SK-N-SH (cell line): ENCODE results near the gene CKAP2L. TPM values are rescaled to one million over a fixed set of nuclear protein-coding genes. Genes with fewer than 3 reads are reported as not detected.

Experiments used
- CTCF ChIA-PET: fragments of 300-600, 350-600 bp; formaldehyde crosslinking; extraction: SDS; loops from one replicate; lab custom pipeline; 2021; lab: Yijun Ruan, JAX
- POLR2A ChIA-PET: fragments of 350-600 bp; sonication (Branson Sonifier 250); formaldehyde crosslinking; extraction: SDS; loops from one replicate; lab custom pipeline; 2020; ENCODE audit warnings: antibody characterized with exemption, inconsistent platforms; lab: Yijun Ruan, JAX
- DNase-seq: peaks from one replicate; pipeline ENCODE4 v3.0.0; 2012
- H2AFZ ChIP-seq: fragments of 200-600 bp; sonication (generic); 2 replicates; pipeline ENCODE4 v1.8.1; 2016; ENCODE audit warnings: antibody characterized with exemption, mild to moderate bottlenecking, low read depth
- H3F3A ChIP-seq: fragments of 200-600 bp; sonication (generic); replicated peaks from 2 replicates; pipeline ENCODE3; 2016; ENCODE audit warnings: antibody characterized with exemption, mild to moderate bottlenecking; ENCODE audit not compliant: insufficient read depth
- H3K27ac ChIP-seq, 2 experiments: fragments of 200-500 bp in 1 of 2; fragments of 200-600 bp in 1 of 2; sonication (Bioruptor generic) in 1 of 2; sonication (generic), shearing (Covaris generic) in 1 of 2; 2 replicates each; pipeline versions ENCODE4 v1.5.1 to v1.6.1; 2014 to 2016; ENCODE audit warnings: low read depth in 2 of 2, inconsistent platforms in 1 of 2, low read length in 1 of 2, mild to moderate bottlenecking in 1 of 2, mixed read lengths in 1 of 2
- H3K27me3 ChIP-seq: fragments of 200-600 bp; sonication (generic), shearing (Covaris generic); 2 replicates; pipeline ENCODE4 v1.6.1; 2016; ENCODE audit warnings: mixed run types; ENCODE audit not compliant: insufficient read depth
- H3K36me3 ChIP-seq, 2 experiments: fragments of 200-500 bp in 1 of 2; fragments of 200-600 bp in 1 of 2; sonication (Bioruptor generic) in 1 of 2; sonication (generic) in 1 of 2; replicated peaks in 1 of 2; 2 replicates each; pipeline versions ENCODE3 to v1.5.1; 2014 to 2016; ENCODE audit warnings: low read length in 1 of 2, mild to moderate bottlenecking in 1 of 2; ENCODE audit not compliant: insufficient read depth in 2 of 2, control insufficient read depth in 1 of 2
- H3K4me1 ChIP-seq, 2 experiments: fragments of 200-500 bp in 1 of 2; fragments of 200-600 bp in 1 of 2; sonication (Bioruptor generic) in 1 of 2; sonication (generic), shearing (Covaris generic) in 1 of 2; 2 replicates each; pipeline versions ENCODE4 v1.5.1 to v1.6.1; 2014 to 2016; ENCODE audit warnings: low read depth in 1 of 2, low read length in 1 of 2, mixed run types in 1 of 2; ENCODE audit not compliant: insufficient read depth in 2 of 2, control insufficient read depth in 1 of 2
- H3K4me2 ChIP-seq: fragments of 200-600 bp; sonication (generic), shearing (Covaris generic); 2 replicates; pipeline ENCODE4 v1.6.1; 2017; ENCODE audit warnings: mixed run types
- H3K4me3 ChIP-seq, 2 experiments: fragments of 200-500 bp in 1 of 2; fragments of 200-600 bp in 1 of 2; sonication (Bioruptor generic) in 1 of 2; sonication (generic), shearing (Covaris generic) in 1 of 2; 2 replicates each; pipeline versions ENCODE4 v1.5.1 to v1.8.1; 2014 to 2016; ENCODE audit warnings: low read depth in 2 of 2, inconsistent platforms in 1 of 2, low read length in 1 of 2, mild to moderate bottlenecking in 1 of 2, mixed read lengths in 1 of 2, moderate library complexity in 1 of 2
- H3K79me2 ChIP-seq: fragments of 200-600 bp; sonication (generic); 2 replicates; pipeline ENCODE4 v1.8.1; 2017; ENCODE audit warnings: mild to moderate bottlenecking; ENCODE audit not compliant: insufficient read depth
- H3K9ac ChIP-seq: fragments of 200-600 bp; sonication (generic); 2 replicates; pipeline ENCODE4 v1.6.1; 2017; ENCODE audit warnings: mixed run types
- H3K9me2 ChIP-seq: fragments of 200-600 bp; sonication (generic); 2 replicates; pipeline ENCODE4 v1.6.1; 2017; ENCODE audit warnings: mixed run types
- H3K9me3 ChIP-seq: fragments of 200-600 bp; sonication (generic); 2 replicates; pipeline ENCODE4 v1.6.1; 2017; ENCODE audit warnings: mixed run types, mild to moderate bottlenecking, moderate library complexity
- H4K20me1 ChIP-seq: fragments of 200-600 bp; sonication (generic); 2 replicates; pipeline ENCODE4 v1.6.1; 2017; ENCODE audit warnings: mild to moderate bottlenecking, mixed run types; ENCODE audit not compliant: insufficient read depth
- CTCF ChIP-seq: fragments of 200-600 bp; sonication (generic); IDR thresholded peaks from 2 replicates; pipeline ENCODE4 v1.6.1; 2017; ENCODE audit warnings: antibody characterized with exemption, mild to moderate bottlenecking, moderate library complexity
- EP300 ChIP-seq, 2 experiments: IDR thresholded peaks; 2 replicates each; pipeline versions ENCODE4 v1.4.0 to v1.6.1; 2012; ENCODE audit warnings: borderline replicate concordance in 1 of 2, low read depth in 1 of 2, low read length in 1 of 2
- FOXJ3 ChIP-seq: sonication (generic); formaldehyde crosslinking; IDR thresholded peaks from 2 replicates; pipeline ENCODE4 v1.5.1; 2020; ENCODE audit warnings: mild to moderate bottlenecking, missing genetic modification reagents
- GATA2 ChIP-seq: sonication (generic); formaldehyde crosslinking; IDR thresholded peaks from 2 replicates; pipeline ENCODE4 v1.5.0; 2020; ENCODE audit warnings: mild to moderate bottlenecking, missing genetic modification reagents
- IRF3 ChIP-seq: fragments of 150-350 bp; IDR thresholded peaks from 2 replicates; pipeline ENCODE4 v1.6.1; 2016; ENCODE audit warnings: mild to moderate bottlenecking, low read depth, low read length
- MAX ChIP-seq: IDR thresholded peaks from 2 replicates; pipeline ENCODE4 v1.4.0; 2012; ENCODE audit warnings: low read depth
- MEF2A ChIP-seq: IDR thresholded peaks from 2 replicates; pipeline ENCODE4 v1.4.0; 2012; ENCODE audit warnings: low read depth, borderline replicate concordance
- NFIC ChIP-seq: IDR thresholded peaks from 2 replicates; pipeline ENCODE4 v1.4.0; 2012; ENCODE audit warnings: borderline replicate concordance
- NRF1 ChIP-seq: IDR thresholded peaks from 2 replicates; pipeline ENCODE4 v1.6.1; 2012; ENCODE audit warnings: low read depth, mild to moderate bottlenecking, low read length
- POLR2AphosphoS5 ChIP-seq: IDR thresholded peaks from 2 replicates; pipeline ENCODE4 v1.6.1; 2012; ENCODE audit warnings: low read depth, low read length
- RAD21 ChIP-seq: IDR thresholded peaks from 2 replicates; pipeline ENCODE4 v1.6.1; 2012; ENCODE audit warnings: mild to moderate bottlenecking, low read length
- RCOR1 ChIP-seq: fragments of 150-350 bp; IDR thresholded peaks from 2 replicates; pipeline ENCODE4 v1.6.1; 2017; ENCODE audit warnings: antibody characterized with exemption, low read length
- REST ChIP-seq: IDR thresholded peaks from 2 replicates; pipeline ENCODE4 v1.6.1; 2012; ENCODE audit warnings: mild to moderate bottlenecking, low read depth, low read length, moderate library complexity
- RXRA ChIP-seq: IDR thresholded peaks from 2 replicates; pipeline ENCODE4 v1.4.0; 2012; ENCODE audit warnings: low read depth, mild to moderate bottlenecking, borderline replicate concordance
- SIN3A ChIP-seq: IDR thresholded peaks from 2 replicates; pipeline ENCODE4 v1.6.1; 2012; ENCODE audit warnings: low read depth, mild to moderate bottlenecking, low read length, moderate library complexity, borderline replicate concordance
- SMC3 ChIP-seq: IDR thresholded peaks from 2 replicates; pipeline ENCODE4 v1.6.1; 2012; ENCODE audit warnings: low read depth, low read length, improper control_type of control experiment
- TAF1 ChIP-seq: IDR thresholded peaks from 2 replicates; pipeline ENCODE4 v1.6.1; 2012; ENCODE audit warnings: low read depth, mild to moderate bottlenecking, low read length, moderate library complexity, borderline replicate concordance
- TCF12 ChIP-seq: IDR thresholded peaks from 2 replicates; pipeline ENCODE4 v1.4.0; 2012
- TEAD4 ChIP-seq: IDR thresholded peaks from 2 replicates; pipeline ENCODE4 v1.4.0; 2012; ENCODE audit warnings: mild to moderate bottlenecking, borderline replicate concordance; ENCODE audit not compliant: insufficient read depth
- USF1 ChIP-seq: IDR thresholded peaks from 2 replicates; pipeline ENCODE4 v1.4.0; 2012; ENCODE audit warnings: low read depth, borderline replicate concordance
- USF2 ChIP-seq: fragments of 150-350 bp; IDR thresholded peaks from 2 replicates; pipeline ENCODE4 v1.6.1; 2017; ENCODE audit warnings: antibody characterized with exemption, low read length, low read depth, borderline replicate concordance
- YY1 ChIP-seq: IDR thresholded peaks from 2 replicates; pipeline ENCODE4 v1.4.0; 2012; ENCODE audit warnings: low read depth, mild to moderate bottlenecking
- ZBTB33 ChIP-seq: IDR thresholded peaks from 2 replicates; pipeline ENCODE4 v1.4.0; 2012; ENCODE audit warnings: low read depth, borderline replicate concordance
- WGBS: methylation state at CpG from one replicate; pipeline ENCODE4 v1.1.6; 2017; ENCODE audit warnings: low lambda C conversion rate; 5-methylcytosine and 5-hydroxymethylcytosine counted together
- polyA plus RNA-seq, 3 experiments: library from polyadenylated mRNA; depleted of rRNA; stranded (reverse); fragments of >200 nt; gene quantifications; 2 replicates each; pipeline ENCODE4 v1.2.3, GENCODE V29; 2012

CKAP2L gene
- polyA plus RNA-seq, 1 of the 3 experiments (the other 2 are of a cell fraction), result 2.9 TPM

GRCh38 chr2:112690853-112691401 lies 73.5 kb downstream of the CKAP2L start:
- no peaks in the 10 kb centered on the region for H3K9me2 ChIP-seq
- WGBS, result 64% methylated on average over 9 of the region's 9 CpGs
- ChIA-PET POLR2A (no interaction called here), CTCF (interaction anchor here (0.7 to 3.6 kb wide), 24 partner anchors 8 to 463 kb away, joined by 3 to 28 read pairs (median 4); no protein-coding TSS in a partner anchor)
- peak; percentile 73 for DNase-seq
- no peaks in the 10 kb centered on the region for H3K36me3 ChIP-seq
- no peaks in the 10 kb centered on the region for H3K79me2 ChIP-seq
- H3K9ac ChIP-seq, result no peak overlapping the region
- no peaks in the 10 kb centered on the region for H4K20me1 ChIP-seq
- H3F3A ChIP-seq, result peaks cover 4% of the 10 kb centered on the region
- H3K27ac ChIP-seq, result peak overlapping the region in 1 of 2 experiments; percentile 73; a peak in 2 of 4 replicates
- H3K4me1 ChIP-seq, result peaks cover 5 to 21% of the 10 kb centered on the region in 2 experiments; a peak in 3 of 4 replicates
- no peak overlapping the region; a peak in 1 of 4 replicates for H3K4me3 ChIP-seq
- no peaks in the 10 kb centered on the region for H3K27me3 ChIP-seq
- H3K9me3 ChIP-seq, result no peaks in the 10 kb centered on the region
- no peak overlapping the region for H3K4me2 ChIP-seq
- peak overlapping the region; percentile 54 for H2AFZ ChIP-seq
- TF ChIP-seq SIN3A, result no peak
- peak; percentile 76 for TF ChIP-seq RAD21
- TF ChIP-seq NFIC, result no peak
- no peak for TF ChIP-seq RXRA
- TF ChIP-seq MEF2A, result no peak
- TF ChIP-seq NRF1, result no peak
- no peak for TF ChIP-seq TAF1
- TF ChIP-seq SMC3, result peak; percentile 68
- TF ChIP-seq POLR2AphosphoS5, result no peak
- no peak for TF ChIP-seq ZBTB33
- peak; percentile 55; the same call in 1 of the 2 replicates for TF ChIP-seq USF1
- TF ChIP-seq MAX, result no peak
- no peak for TF ChIP-seq TEAD4
- no peak for TF ChIP-seq EP300 (IDR thresholded peaks at IDR 0.05; ENCODE audit: borderline replicate concordance in 1 of 2, low read depth in 1 of 2, low read length in 1 of 2)
- TF ChIP-seq YY1, result no peak
- no peak for TF ChIP-seq GATA2 (CRISPR knock-in tag)
- no peak for TF ChIP-seq FOXJ3
- TF ChIP-seq CTCF, result peak; percentile 67
- TF ChIP-seq RCOR1, result no peak
- no peak for TF ChIP-seq TCF12
- no peak for TF ChIP-seq REST
- TF ChIP-seq USF2, result no peak
- no peak for TF ChIP-seq IRF3
